Left lung (tissue), 10 donors: ENCODE data around the gene SDR42E1. TPM values are rescaled to one million over a fixed set of nuclear protein-coding genes. Genes with fewer than 3 reads are reported as not detected.

Experiments used
- ATAC-seq: fragments of 200-7000 bp; cut with Tn5 transposase; one replicate; pipeline ENCODE4 v1.9.1; 2020; ENCODE audit warnings: moderate library complexity
- DNase-seq, 4 donors: peaks; one replicate each; pipeline ENCODE4 v3.0.0-alpha.2; 2013 to 2020
- H3K27ac ChIP-seq, 2 donors: fragments of 200-600 bp; sonication (generic) in 1 of 2; one replicate each; pipeline versions ENCODE4 v1.5.0 to v1.8.0; 2020 to 2021
- H3K27me3 ChIP-seq, 2 donors: fragments of 200-600 bp; sonication (generic) in 1 of 2; one replicate each; pipeline versions ENCODE4 v1.5.0 to v1.8.0; 2020 to 2021
- H3K36me3 ChIP-seq, 2 donors: fragments of 200-600 bp; sonication (generic) in 1 of 2; one replicate each; pipeline versions ENCODE4 v1.5.0 to v1.8.0; 2020 to 2021
- H3K4me1 ChIP-seq, 2 donors: fragments of 200-600 bp; one replicate each; pipeline ENCODE4 v1.8.0; 2021
- H3K4me3 ChIP-seq, 2 donors: fragments of 200-600 bp; sonication (generic) in 1 of 2; one replicate each; pipeline versions ENCODE4 v1.5.0 to v1.8.0; 2020 to 2021; ENCODE audit warnings: mild to moderate bottlenecking in 1 of 2
- H3K9me3 ChIP-seq, 2 donors: fragments of 200-600 bp; sonication (generic) in 1 of 2; one replicate each; pipeline versions ENCODE4 v1.5.0 to v1.8.0; 2020 to 2021
- intact Hi-C, 2 donors: fragments of 100-400 bp; cut with DNase I; formaldehyde crosslinking; loops; one replicate each; pipeline versions ENCODE4 v1.11.2 to v1.14.2; 2022
- polyA plus RNA-seq, 6 donors: library from polyadenylated mRNA; unstranded; fragments of 120-200 nt; gene quantifications; one replicate each; pipeline ENCODE4 v1.2.1, GENCODE V29; 2013; ENCODE audit not compliant: insufficient read length in 6 of 6
- total RNA-seq, 2 donors: library from RNA; stranded (reverse); fragmentation: NEBNext Ultra II Directional; extraction: Animal tissue kit (Norgen Biotek cat#: 25700); gene quantifications; one replicate each; pipeline ENCODE4 v1.2.1, GENCODE V29; 2021
- TF ChIP-seq, protein P1 (sequence below), 2 donors: fragments of 200-600 bp; sonication (generic) in 1 of 2; IDR thresholded peaks; one replicate each; pipeline versions ENCODE4 v1.5.0 to v1.8.0; 2021; ENCODE audit warnings: antibody characterized with exemption in 2 of 2
- donor health status: DM: no; HTN: yes; CAD: no.
- donor health status: DM: no; HTN: no; CAD: no.

SDR42E1 gene
- total and polyA plus RNA-seq, 8 donors = 7.0 to 9.3 (median 8.7) TPM

DNA sequence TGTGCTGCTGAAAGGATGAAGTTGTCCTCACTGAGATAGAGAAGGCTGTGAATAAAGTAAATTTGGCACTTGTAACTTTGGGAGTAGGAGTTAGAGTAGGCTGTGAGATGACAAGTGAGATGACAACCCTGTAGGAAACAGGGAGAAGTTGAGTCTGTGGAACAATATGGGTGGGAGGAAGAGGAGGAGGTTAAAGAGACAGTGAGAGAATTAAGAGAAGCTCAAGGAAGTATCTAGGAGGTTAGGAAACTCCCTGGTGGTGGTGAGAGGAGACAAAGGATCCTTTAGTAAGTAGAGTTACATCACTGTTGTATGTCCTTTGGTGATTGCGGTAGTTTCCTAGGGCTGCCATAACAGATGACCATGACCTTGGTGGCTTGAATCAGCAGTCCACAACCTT lies 13.0 kb upstream of the SDR42E1 start:
- ATAC-seq = no peak
- Histone ChIP-seq H3K4me3 (no peak overlapping the region), H3K9me3 (no peaks in the 10 kb centered on the region), H3K27me3 (peaks cover 0 to 7% of the 10 kb centered on the region in 2 donors), H3K4me1 (no peaks in the 10 kb centered on the region), H3K36me3 (no peaks in the 10 kb centered on the region), H3K27ac (no peak overlapping the region)
- intact Hi-C loops = no loop called here
- TF ChIP-seq, protein P1, sequence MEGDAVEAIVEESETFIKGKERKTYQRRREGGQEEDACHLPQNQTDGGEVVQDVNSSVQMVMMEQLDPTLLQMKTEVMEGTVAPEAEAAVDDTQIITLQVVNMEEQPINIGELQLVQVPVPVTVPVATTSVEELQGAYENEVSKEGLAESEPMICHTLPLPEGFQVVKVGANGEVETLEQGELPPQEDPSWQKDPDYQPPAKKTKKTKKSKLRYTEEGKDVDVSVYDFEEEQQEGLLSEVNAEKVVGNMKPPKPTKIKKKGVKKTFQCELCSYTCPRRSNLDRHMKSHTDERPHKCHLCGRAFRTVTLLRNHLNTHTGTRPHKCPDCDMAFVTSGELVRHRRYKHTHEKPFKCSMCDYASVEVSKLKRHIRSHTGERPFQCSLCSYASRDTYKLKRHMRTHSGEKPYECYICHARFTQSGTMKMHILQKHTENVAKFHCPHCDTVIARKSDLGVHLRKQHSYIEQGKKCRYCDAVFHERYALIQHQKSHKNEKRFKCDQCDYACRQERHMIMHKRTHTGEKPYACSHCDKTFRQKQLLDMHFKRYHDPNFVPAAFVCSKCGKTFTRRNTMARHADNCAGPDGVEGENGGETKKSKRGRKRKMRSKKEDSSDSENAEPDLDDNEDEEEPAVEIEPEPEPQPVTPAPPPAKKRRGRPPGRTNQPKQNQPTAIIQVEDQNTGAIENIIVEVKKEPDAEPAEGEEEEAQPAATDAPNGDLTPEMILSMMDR (IDR thresholded peaks at IDR 0.05) = no peak
- no peak for DNase-seq

DNA sequence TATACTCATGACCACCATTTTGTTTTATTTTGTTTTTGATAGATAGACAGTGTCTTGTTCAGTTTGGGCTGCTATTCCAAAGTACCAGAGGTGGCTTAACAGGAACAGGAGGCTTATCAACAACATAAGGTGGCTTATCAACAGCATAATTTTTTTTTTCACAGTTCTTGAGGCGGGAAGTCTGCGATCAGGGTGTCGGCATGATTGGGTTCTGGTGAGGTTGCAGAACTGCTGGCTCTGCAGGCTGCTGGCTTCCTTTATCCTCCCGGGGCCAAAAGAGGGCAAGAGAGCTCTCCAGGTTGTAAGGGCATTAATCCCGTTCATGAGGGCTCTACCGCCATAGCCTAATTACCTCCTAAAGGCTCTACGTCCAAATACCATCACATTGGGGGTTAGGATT lies 11.9 kb upstream of the SDR42E1 start:
- peaks cover 0 to 11% of the 10 kb centered on the region in 2 donors for H3K27me3 ChIP-seq
- no peak overlapping the region for H3K4me3 ChIP-seq
- H3K36me3 ChIP-seq = no peaks in the 10 kb centered on the region
- TF ChIP-seq, protein P1 (IDR thresholded peaks at IDR 0.05) = no peak
- no peaks in the 10 kb centered on the region for H3K9me3 ChIP-seq
- DNase-seq = no peak
- no peak for ATAC-seq
- no peak overlapping the region for H3K27ac ChIP-seq
- intact Hi-C loops = no loop called here
- H3K4me1 ChIP-seq = no peaks in the 10 kb centered on the region

DNA sequence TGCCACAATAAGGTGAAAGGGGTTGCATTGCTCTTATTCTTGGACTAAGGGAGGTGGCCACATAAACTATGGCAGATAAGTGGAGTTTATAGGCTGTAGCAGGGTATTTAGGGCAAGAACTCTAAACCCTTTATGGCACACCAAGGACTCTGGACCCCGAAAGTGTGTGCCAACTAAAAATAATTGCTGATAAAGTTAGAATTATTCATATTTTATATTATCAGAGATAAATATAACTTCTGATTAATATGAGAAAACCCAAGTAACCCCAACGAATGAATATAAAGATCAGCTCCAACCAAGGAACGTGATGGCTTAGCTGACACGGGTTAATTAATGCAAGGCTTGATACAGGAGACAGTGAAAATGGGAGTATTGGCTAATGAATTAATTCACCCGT lies 8.8 kb upstream of the SDR42E1 start:
- Histone ChIP-seq H3K4me3 (no peak overlapping the region), H3K9me3 (peaks cover 0 to 4% of the 10 kb centered on the region in 2 donors), H3K4me1 (no peaks in the 10 kb centered on the region), H3K36me3 (no peaks in the 10 kb centered on the region), H3K27ac (no peak overlapping the region), H3K27me3 (peaks cover 0 to 11% of the 10 kb centered on the region in 2 donors)
- no peak for DNase-seq
- no peak for ATAC-seq
- intact Hi-C loops = no loop called here
- TF ChIP-seq, protein P1 (IDR thresholded peaks at IDR 0.05) = no peak

DNA sequence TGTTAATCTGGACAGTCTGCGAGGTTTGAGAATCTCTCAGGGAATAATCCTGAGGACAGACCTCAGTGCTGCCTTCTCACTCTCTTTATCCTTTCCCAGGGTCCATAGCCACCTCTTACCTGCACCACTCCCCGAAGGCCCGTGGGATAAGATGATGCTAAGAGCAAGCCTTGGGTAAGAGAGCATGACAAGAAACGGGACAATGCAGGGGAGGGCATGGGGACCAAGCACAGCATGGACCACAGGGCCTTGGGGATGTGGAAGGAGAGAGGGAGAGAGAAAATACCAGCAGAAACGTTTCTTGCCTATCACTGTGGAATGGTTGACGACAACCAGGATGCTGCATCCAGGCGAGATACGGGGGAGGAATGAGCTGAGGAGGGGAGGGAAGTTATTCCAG lies 8.3 kb upstream of the SDR42E1 start:
- Histone ChIP-seq H3K36me3 (no peaks in the 10 kb centered on the region), H3K4me1 (no peaks in the 10 kb centered on the region), H3K27me3 (peaks cover 0 to 11% of the 10 kb centered on the region in 2 donors), H3K4me3 (no peak overlapping the region), H3K27ac (no peak overlapping the region), H3K9me3 (peaks cover 0 to 6% of the 10 kb centered on the region in 2 donors)
- TF ChIP-seq, protein P1 (IDR thresholded peaks at IDR 0.05) = no peak
- DNase-seq (no peak), ATAC-seq (no peak)
- intact Hi-C loops = no loop called here

DNA sequence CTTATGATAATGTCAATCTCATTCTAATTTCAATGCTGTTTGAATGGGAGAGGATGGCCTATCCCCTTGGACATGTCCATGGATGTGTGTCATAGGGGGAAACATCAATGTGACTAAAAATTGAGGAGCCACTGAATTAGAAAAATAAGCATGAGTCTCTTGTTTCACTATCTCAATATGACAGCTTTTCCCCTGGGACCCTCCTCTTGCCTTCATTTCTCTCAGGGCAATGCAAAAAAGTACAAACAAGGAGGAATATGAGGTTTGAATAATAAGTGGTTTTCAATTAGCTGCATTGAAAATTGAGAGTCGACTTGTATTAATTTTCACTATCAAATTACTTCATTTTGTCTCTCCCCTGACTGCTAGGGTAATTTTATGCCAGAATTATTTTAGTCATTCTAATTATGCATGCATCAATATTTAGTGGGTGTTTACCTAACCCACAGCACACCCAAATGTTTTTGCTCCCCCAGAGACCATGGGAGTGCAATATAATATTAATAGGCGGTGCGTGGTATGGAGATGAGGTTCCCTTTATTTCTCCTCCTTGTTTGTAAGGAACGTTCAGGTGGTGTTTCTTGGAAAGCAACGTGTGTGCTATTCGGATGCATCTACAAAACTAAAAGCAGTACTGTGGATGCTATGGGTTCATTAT lies 6.8 kb upstream of the SDR42E1 start:
- H3K36me3 ChIP-seq = no peaks in the 10 kb centered on the region
- peaks cover 0 to 6% of the 10 kb centered on the region in 2 donors for H3K9me3 ChIP-seq
- ATAC-seq = no peak
- TF ChIP-seq, protein P1 (IDR thresholded peaks at IDR 0.05) = no peak
- H3K27ac ChIP-seq = no peak overlapping the region
- peaks cover 0 to 11% of the 10 kb centered on the region in 2 donors for H3K27me3 ChIP-seq
- no peaks in the 10 kb centered on the region for H3K4me1 ChIP-seq
- no peak overlapping the region for H3K4me3 ChIP-seq
- intact Hi-C loops = no loop called here
- no peak for DNase-seq
